Activated CD4-positive, alpha-beta T cell treated with anti-CD3 and anti-CD28 coated beads for 48 hours (primary cell): Measurements from ENCODE around the gene TBC1D14.

ENCODE experiments used
- DNase-seq: peaks from one replicate; pipeline ENCODE4 v3.0.0-alpha.2; 2020

TBC1D14 gene

DNA sequence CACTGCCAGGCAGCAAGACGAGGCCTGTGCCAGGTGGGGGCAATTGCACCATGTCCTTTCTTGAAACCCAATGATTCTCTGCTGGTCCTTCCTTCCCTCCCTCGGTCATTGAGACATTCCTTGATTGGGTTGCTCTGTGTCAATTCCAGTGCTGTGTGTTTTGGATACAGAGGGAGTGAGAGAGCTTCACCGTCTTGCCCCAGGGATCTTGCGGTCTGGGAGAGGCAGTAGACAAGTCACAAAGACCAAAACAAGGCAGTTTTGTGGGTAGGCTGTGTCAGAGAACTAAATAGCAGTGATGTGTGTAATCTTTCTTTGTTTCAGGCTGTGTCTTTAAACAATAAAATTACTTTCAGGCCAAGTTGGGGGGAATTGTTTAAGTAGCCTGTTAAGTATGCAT is 94.7 kb downstream of the TBC1D14 start:
- DNase-seq: no peak

DNA sequence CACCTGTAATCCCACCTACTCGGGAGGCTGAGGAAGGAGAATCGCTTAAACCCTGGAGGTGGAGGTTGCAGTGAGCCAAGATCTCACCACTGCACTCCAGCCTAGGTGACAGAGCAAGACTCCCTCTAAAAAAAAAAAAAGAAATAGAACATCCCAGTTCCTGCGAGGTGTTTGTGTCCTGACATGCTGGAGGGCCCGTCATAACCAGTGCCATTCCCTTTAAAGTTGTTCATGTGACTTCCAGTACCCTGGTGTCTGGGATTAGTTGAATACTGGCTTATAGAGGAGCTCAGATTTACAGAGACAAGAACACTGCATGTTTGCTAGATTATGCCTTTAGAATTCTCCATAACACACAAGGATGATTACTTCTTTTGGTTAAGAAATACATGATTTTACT is 95.9 kb downstream of the TBC1D14 start:
- DNase-seq: no peak

DNA sequence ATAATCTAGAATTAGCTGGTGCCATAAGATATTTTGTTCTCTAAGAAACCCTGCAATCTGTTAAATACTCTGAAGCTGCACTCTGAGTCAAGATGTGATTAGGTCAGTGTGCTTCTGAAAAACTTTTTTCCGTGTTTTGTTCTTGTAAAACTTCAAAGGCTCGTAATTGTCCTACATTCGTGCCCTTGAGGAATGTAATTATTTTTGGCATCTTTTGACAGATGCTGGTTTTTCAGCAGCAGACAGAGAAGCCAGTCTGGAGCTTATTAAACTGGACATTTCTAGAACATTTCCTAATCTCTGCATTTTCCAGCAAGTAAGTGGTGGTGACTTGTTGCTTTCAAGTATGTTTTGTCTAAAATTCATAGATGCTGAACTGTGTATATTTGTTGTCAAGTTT is 96.8 kb downstream of the TBC1D14 start:
- DNase-seq: no peak

- no peak for DNase-seq
Measured at GRCh38 chr4:7007142-7007907, 97.7 kb downstream of the TBC1D14 start.

DNA sequence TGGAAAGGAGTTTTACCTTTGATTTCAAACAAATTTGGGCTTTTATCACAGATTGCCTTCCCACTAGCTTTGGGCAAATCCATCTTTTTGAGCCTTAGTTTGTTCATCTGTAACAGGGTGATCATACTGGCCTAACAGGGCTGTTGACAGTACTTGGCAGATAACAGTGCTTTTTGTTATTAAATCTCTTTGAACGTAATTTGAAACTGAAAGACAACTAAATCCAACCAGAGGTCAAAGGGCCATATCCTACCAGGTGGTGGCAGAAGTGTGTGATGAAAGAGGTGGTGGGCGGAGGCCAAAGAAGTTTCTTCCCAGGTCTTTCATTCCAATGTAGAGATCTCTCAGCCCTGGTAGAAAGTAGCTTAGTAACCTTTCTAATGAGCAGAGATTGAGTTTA is 98.3 kb downstream of the TBC1D14 start:
- DNase-seq: no peak

GRCh38 chr4:7009564-7009963 is 99.9 kb downstream of the TBC1D14 start:
- no peak for DNase-seq

DNA sequence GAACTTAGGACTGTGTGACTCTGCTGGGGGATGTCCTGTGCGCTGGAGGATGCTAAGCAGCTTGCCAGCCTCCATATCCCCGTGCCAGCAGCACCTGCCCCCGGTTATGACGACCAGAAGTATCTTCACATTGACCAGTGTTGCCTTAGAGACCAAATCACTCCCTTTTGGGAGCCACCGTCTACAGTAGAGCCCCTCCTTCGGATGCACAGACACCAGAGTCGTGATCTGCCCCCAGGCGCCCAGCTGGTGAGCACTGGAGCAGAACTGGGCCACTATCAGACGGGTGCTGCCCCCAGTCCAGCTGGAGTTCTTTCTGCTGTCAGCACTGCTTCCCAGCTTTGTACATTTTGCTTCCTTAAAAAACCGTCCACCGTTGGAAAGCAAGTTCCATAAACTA is 103.5 kb downstream of the TBC1D14 start:
- no peak for DNase-seq

DNA sequence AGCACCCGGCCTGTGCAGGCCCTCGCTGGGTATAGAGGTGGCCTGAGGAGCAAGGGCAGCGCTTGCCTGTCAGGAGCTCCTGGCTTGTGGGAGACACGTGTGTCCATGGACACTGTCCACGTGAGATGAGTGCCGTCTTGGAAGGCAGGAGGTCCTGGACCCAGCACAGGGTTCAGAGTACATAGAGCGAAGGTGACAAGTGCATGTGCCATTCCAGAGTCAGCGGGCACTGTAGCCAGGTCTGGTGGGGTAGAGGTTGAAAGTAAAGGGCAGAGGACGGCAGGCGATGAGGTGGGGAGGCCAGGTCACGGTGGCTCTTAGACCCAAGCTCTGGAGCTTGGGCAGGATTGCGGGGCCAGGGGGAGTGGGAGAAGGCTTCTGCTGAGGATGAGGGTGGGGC is 105.2 kb downstream of the TBC1D14 start:
- DNase-seq: no peak

GRCh38 chr4:7015383-7016035 is 105.9 kb downstream of the TBC1D14 start:
- no peak for DNase-seq

DNA sequence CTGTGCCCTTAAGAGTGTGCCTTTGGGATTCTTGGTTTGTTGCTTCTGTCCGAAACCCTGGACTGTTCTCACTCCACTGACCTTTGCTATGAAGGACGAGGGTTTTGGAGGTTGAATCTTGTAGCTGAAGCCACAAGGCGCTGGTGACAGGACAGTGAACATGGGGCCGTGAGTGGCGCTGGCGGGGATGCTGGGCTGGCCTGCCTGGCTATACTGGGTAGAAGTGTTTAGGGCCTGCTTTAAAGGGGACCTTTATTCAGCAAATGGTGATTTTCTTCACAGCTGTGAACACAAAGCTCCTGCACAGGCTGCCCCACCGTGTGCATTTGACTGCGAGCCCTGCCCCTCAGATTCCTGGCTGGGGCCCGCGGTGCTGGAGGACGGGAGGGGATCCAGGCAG is 106.5 kb downstream of the TBC1D14 start:
- no peak for DNase-seq

GRCh38 chr4:7016512-7016911 is 106.9 kb downstream of the TBC1D14 start:
- no peak for DNase-seq

DNA sequence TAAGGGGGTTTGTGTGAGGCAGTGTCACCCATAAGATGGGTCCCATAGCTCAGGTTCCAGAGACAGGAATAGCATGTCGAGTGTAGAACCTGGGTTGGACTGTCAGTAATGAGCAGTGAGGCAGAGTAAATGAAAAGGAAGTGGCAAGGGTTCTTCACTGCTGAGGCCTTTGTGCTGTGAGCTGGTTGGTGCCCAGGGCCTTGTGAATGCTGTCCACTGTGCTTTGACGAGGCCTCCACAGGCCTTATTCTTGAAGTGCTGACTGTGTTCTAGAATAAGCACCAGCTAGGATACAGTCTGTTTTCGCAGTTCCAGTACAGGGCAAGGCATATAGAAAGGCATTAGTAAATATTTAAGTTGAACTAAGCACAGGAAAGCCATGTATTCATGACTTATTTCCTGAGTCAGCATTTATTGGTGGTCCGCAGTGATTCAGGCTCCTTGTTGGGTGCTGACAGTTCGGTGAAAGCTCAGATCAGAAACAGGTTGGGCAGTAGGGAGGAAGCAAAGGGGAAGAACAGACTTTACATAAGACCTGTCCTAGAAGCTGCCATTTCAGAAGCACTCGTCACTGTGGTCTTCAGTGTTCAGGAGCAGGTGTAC is 107.9 kb downstream of the TBC1D14 start:
- DNase-seq: no peak

GRCh38 chr4:7018281-7018680 is 108.7 kb downstream of the TBC1D14 start:
- no peak for DNase-seq

GRCh38 chr4:7019367-7019766 is 109.7 kb downstream of the TBC1D14 start:
- no peak for DNase-seq

DNA sequence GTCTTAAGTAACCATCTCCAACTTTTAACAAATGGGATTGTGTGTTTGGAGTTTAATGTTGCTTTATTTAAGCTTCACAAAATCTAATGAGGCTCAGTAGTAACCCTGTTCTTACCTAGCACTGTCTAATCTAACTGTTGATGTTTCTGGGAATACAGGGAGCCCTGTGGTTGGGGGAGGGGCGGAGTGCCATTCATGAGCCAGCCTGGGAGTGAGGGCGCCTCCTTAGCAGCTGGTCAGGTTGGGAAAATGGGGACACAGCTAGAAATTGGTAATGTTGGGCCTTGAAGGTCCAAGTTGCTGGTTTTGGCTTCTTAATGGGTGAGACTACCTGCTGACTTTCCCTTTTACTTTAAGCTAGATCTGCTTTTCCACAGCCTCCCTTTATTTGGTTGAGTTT is 110.7 kb downstream of the TBC1D14 start:
- no peak for DNase-seq

GRCh38 chr4:7020856-7021255 is 111.2 kb downstream of the TBC1D14 start:
- no peak for DNase-seq

DNA sequence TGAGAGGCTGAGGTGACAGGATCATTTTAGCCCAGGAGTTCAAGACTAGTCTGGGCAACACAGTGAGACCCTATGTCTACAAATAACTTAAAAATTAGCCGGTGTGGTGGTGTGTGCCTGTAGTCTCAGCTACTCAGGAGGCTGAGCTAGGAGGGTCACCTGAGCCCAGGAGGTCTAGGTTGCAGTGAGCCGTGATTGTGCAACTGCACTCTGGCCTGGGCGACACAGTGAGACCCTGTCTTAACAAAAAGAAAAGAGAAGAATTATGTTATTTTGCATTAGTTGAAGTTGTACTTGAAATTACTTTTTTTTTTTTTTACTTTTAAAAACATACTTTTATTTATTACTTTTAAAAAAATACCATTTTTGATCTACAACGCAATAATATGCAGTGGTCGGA is 111.7 kb downstream of the TBC1D14 start:
- no peak for DNase-seq

DNA sequence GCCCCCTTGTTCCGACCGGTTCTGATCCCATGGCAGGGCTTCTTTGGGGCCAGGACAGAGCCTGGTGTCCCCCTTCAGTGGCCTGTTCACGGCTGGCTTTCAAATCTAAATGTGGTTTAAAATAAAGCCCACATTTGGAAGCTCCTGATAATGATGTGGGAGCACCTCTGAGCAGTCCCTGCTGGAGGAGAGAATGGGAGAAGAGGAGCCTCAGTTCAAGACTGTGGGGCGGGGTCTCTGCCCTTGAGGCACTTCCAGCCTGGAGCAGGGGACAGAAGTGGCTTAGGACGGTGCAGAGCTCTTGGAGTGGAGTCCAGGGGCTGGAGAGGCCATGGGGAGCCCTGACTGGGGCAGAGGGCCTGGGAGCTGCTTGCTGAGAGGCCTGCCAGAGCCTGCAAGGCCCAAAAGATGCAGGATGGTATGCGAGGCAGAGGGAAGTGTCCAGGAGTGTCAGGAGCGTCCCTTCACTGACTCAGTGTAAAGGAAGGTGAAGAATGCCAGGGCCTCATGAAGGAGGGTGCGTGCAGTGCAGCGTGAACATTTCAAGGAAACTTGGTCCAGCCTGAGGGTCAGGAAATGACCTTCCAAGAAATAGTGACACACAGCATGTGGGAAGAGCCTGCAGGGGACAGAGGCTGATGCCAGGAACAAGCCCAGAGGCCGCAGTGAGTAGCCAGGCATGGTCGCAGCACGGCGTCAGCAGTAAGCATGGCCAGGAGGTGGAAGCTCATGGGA is 112.5 kb downstream of the TBC1D14 start:
- no peak for DNase-seq

GRCh38 chr4:7023486-7023885 is 113.9 kb downstream of the TBC1D14 start:
- DNase-seq: no peak

DNA sequence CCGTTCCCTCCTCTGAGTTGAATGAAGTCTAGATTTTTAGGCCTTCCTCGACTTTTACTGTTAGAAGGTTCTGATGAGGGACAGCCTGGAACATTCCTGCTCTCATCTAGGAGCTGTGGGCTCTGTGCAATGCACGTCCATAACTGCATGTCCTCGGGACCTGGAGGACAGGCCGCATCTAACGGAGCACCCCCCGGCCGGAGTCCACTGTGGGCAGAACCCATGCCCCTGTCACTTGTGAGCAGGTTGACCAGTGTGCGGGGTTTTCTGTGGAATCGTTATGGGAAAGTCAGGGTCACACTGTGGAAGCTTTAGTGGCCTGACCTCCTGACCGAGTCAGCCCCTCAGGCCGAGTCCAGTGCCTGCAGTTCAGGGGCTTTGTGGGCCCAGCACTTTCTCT is 114.3 kb downstream of the TBC1D14 start:
- DNase-seq: no peak

DNA sequence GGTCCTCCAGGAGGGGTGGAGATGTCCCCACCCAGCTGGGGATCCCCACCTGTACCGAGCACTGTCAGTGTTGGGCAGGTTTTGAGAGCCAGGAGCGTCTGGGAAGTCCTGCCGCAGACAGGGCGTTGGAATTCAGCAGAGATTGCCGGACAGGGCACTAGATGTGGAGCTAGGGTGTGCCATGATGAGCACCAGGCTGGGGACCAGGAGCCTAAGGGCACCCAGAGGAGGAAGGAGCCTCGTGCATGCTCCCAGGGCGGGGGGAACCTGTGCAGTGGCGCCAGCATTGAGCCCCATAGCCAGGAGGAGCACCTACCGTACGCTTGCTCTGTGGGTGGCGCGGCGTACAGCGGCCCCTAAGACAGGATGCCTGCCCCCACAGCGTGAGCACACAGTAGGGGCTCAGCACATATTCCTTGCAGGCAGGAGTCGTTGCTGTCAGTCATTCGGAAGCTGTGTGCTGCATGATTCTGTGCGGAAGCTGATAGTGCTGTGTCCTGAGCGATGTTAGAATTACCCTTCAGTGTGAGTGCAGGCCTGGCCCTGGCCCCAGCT is 114.8 kb downstream of the TBC1D14 start:
- no peak for DNase-seq

DNA sequence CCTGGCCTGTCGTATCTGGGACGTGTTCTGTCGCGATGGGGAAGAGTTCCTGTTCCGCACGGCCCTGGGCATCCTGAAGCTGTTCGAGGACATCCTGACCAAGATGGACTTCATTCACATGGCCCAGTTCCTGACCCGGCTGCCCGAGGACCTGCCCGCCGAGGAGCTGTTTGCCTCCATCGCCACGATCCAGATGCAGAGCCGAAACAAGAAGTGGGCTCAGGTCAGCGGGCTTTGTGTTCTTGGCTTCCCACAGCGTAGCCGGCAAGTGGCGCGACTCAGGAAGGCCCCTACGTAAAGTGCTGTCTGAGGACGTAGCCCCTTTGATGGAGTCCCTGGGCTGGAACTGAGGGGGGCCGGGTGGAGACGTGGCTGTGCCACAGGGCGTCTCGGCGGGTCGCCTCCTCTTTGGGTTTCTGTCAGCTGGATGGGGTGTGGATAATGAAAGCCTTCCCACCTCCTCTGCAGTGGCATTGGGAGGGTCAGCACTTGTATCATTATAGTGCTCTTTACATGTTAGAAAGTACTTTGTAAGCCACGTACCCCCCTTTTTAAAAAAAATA is 115.5 kb downstream of the TBC1D14 start:
- no peak for DNase-seq

- no peak for DNase-seq
Measured at GRCh38 chr4:7026107-7026506, 116.5 kb downstream of the TBC1D14 start.
